Measurements from ENCODE around the gene EVI2A. TPM values are rescaled to one million over a fixed set of nuclear protein-coding genes. Genes with fewer than 3 reads are reported as not detected.
A peak's percentile ranks its signal among the peaks of the same experiment; 100 is the strongest.

Gene EVI2A
- total RNA-seq: 1 to 10 TPM; 2.1 to 9.0 TPM

DNA sequence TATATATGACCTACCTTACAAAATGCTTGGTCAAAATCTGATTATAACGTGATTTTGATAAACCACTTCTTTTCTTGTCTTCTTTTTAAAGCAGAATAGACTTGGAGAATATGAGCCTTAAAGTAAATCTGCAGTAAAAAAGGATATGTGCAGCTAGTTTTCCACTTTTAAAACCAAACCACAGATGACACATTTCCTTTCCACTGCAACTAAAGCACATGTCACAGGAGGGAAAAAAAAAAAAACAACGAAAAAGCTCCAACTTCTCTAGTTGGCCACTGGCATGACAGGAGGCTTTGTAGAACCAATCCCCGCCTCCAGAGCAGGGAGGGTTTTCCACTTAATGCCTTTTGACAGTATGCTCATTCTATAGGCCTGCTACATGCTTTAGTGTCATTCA lies at the start of gene EVI2A:
EVI2A (minus strand) TSS at position 142 of the 400 bp plus-strand sequence. CDS start 2,609 bp downstream, outside the sequence.
- H3K27ac ChIP-seq: peak within 1 kb of the TSS in 1 of 2 donors; percentile 39
- TF ChIP-seq CTCF (IDR thresholded peaks at IDR 0.05): no peak

GRCh38 chr17:31369266-31369665 lies 47.8 kb upstream of the EVI2A start:
- peaks cover 12% of the 10 kb centered on the region for H3K36me3 ChIP-seq
- no peak for TF ChIP-seq CTCF (IDR thresholded peaks at IDR 0.05)

More for the DNA sequence above, at the start of gene EVI2A:
- Histone ChIP-seq H3K27me3 (no peaks in the 10 kb centered on the region), H3K36me3 (peaks cover 10% of the 10 kb centered on the region), H3K4me3 (peak within 1 kb of the TSS; percentile 9 to 10), H3K9me3 (no peaks in the 10 kb centered on the region), H3K4me1 (peaks cover 0 to 12% of the 10 kb centered on the region in 2 donors)
- DNase-seq (ENCODE audit: low spot score): no peak

GRCh38 chr17:31366088-31366487 lies 44.7 kb upstream of the EVI2A start:
- Histone ChIP-seq H3K27ac (no peak overlapping the region), H3K4me3 (no peak overlapping the region), H3K36me3 (peaks cover 19% of the 10 kb centered on the region), H3K27me3 (no peaks in the 10 kb centered on the region), H3K9me3 (no peaks in the 10 kb centered on the region), H3K4me1 (no peaks in the 10 kb centered on the region)
- no peak for DNase-seq (ENCODE audit: low spot score)
- TF ChIP-seq CTCF (IDR thresholded peaks at IDR 0.05): no peak

More at GRCh38 chr17:31369266-31369665, 47.8 kb upstream of the EVI2A start:
- Histone ChIP-seq H3K27me3 (no peaks in the 10 kb centered on the region), H3K9me3 (no peaks in the 10 kb centered on the region), H3K4me3 (no peak overlapping the region), H3K4me1 (no peaks in the 10 kb centered on the region), H3K27ac (no peak overlapping the region)
- DNase-seq (ENCODE audit: low spot score): no peak

DNA sequence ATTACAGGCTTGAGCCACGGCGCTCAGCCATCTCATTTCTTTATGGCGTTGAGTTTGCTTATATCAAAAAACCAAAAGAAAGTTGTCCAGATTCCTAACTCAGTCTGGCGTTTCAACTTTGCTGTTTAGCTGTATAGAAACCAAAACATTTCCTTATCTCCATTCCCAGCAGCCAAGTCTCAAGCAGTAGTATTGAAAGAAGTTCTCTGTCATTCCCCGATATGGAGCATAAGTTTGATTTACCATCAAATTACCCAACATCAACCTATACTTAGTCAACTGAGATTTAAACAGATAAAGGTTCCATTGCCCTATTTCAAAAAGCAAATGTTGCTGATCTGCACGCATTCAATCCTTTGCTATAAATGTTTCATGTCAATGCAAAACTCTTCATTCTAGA lies 42.6 kb upstream of the EVI2A start:
- Histone ChIP-seq H3K27me3 (no peaks in the 10 kb centered on the region), H3K36me3 (peaks cover 12% of the 10 kb centered on the region), H3K4me1 (no peaks in the 10 kb centered on the region), H3K9me3 (no peaks in the 10 kb centered on the region), H3K4me3 (no peak overlapping the region), H3K27ac (no peak overlapping the region)
- TF ChIP-seq CTCF (IDR thresholded peaks at IDR 0.05): no peak
- DNase-seq (ENCODE audit: low spot score): no peak

GRCh38 chr17:31357839-31358394 lies 36.5 kb upstream of the EVI2A start:
- TF ChIP-seq CTCF (IDR thresholded peaks at IDR 0.05): no peak
- no peak for DNase-seq (ENCODE audit: low spot score)
- no peaks in the 10 kb centered on the region for H3K9me3 ChIP-seq
- no peak overlapping the region for H3K4me3 ChIP-seq
- H3K36me3 ChIP-seq: peaks cover 42% of the 10 kb centered on the region
- no peak overlapping the region for H3K27ac ChIP-seq
- H3K27me3 ChIP-seq: no peaks in the 10 kb centered on the region
- H3K4me1 ChIP-seq: no peaks in the 10 kb centered on the region

- Histone ChIP-seq H3K4me3 (no peak overlapping the region), H3K27ac (no peak overlapping the region), H3K9me3 (no peaks in the 10 kb centered on the region), H3K36me3 (peaks cover 44% of the 10 kb centered on the region), H3K4me1 (no peaks in the 10 kb centered on the region), H3K27me3 (no peaks in the 10 kb centered on the region)
- TF ChIP-seq CTCF (IDR thresholded peaks at IDR 0.05): no peak
- DNase-seq (ENCODE audit: low spot score): no peak
These were observed 35.7 kb upstream of the EVI2A start for GRCh38 chr17:31357091-31357490.

All from right atrium auricular region (tissue), 2 donors.